HuH-7.5 (cell line): ENCODE data around the gene ESR1.
"Not testable (repeated sequence)": the region's sequence is repeated elsewhere in the genome, so short reads cannot be mapped to it uniquely, and the experiment has no call there.

Experiments used
- DNase-seq: peaks from one replicate; pipeline ENCODE4 v3.0.0; 2011; ENCODE audit warnings: low spot score

The ESR1 gene

GRCh38 chr6:151894426-151894825 lies 86.9 kb downstream of the ESR1 start:
- not testable (repeated sequence) for DNase-seq

GRCh38 chr6:151899221-151899620 lies 91.7 kb downstream of the ESR1 start:
- not testable (repeated sequence) for DNase-seq

- DNase-seq, result not testable (repeated sequence)
These were observed 92.3 kb downstream of the ESR1 start for GRCh38 chr6:151899796-151900195.

- DNase-seq, result no peak
These were observed 92.8 kb downstream of the ESR1 start for GRCh38 chr6:151900256-151900655.

- no peak for DNase-seq
These were observed 93.5 kb downstream of the ESR1 start for GRCh38 chr6:151901009-151901411.

- DNase-seq, result no peak
These were observed 97.1 kb downstream of the ESR1 start for GRCh38 chr6:151904631-151905030.

GRCh38 chr6:151905072-151905471 lies 97.6 kb downstream of the ESR1 start:
- DNase-seq, result no peak

GRCh38 chr6:151905854-151906253 lies 98.4 kb downstream of the ESR1 start:
- no peak for DNase-seq

- DNase-seq, result no peak
These were observed 103.9 kb downstream of the ESR1 start for GRCh38 chr6:151911401-151911800.

GRCh38 chr6:151914484-151914883 lies 107.0 kb downstream of the ESR1 start:
- DNase-seq, result no peak

- no peak for DNase-seq
These were observed 108.6 kb downstream of the ESR1 start for GRCh38 chr6:151916075-151916474.

GRCh38 chr6:151916680-151917164 lies 109.2 kb downstream of the ESR1 start:
- DNase-seq, result no peak

- no peak for DNase-seq
These were observed 110.2 kb downstream of the ESR1 start for GRCh38 chr6:151917531-151918329.

GRCh38 chr6:151940307-151940706 lies 132.8 kb downstream of the ESR1 start:
- no peak for DNase-seq

- no peak for DNase-seq
These were observed 140.7 kb downstream of the ESR1 start for GRCh38 chr6:151948002-151948743.

GRCh38 chr6:151958332-151958731 lies 150.8 kb downstream of the ESR1 start:
- no peak for DNase-seq

GRCh38 chr6:151959086-151959485 lies 151.6 kb downstream of the ESR1 start:
- DNase-seq, result no peak

- no peak for DNase-seq
These were observed 154.3 kb downstream of the ESR1 start for GRCh38 chr6:151961809-151962208.

GRCh38 chr6:151962246-151962846 lies 154.9 kb downstream of the ESR1 start:
- no peak for DNase-seq

GRCh38 chr6:151963001-151963400 lies 155.5 kb downstream of the ESR1 start:
- no peak for DNase-seq

GRCh38 chr6:151964412-151964811 lies 156.9 kb downstream of the ESR1 start:
- DNase-seq, result not testable (repeated sequence)

- DNase-seq, result no peak
These were observed 166.7 kb downstream of the ESR1 start for GRCh38 chr6:151974061-151974617.
